K562 (cell line): ENCODE results near the gene FXYD3. TPM values are rescaled to one million over a fixed set of nuclear protein-coding genes. Genes with fewer than 3 reads are reported as not detected.

Source experiments
- CBFB ChIP-seq: sonication (generic); formaldehyde crosslinking; IDR thresholded peaks from 2 replicates; pipeline ENCODE4 v1.4.0; 2020; ENCODE audit warnings: mild to moderate bottlenecking, missing genetic modification reagents
- CREB3L1 ChIP-seq: fragments of 450-650 bp; IDR thresholded peaks from 2 replicates; pipeline ENCODE4 v1.6.1; 2014; ENCODE audit warnings: low read depth, mild to moderate bottlenecking, moderate library complexity, borderline replicate concordance
- CTBP1 ChIP-seq: fragments of 450-650 bp; IDR thresholded peaks from 2 replicates; pipeline ENCODE4 v1.6.1; 2016; ENCODE audit warnings: borderline replicate concordance
- DMBX1 ChIP-seq: fragments of 250-450 bp; sonication (Bioruptor Pico); IDR thresholded peaks from 2 replicates; pipeline ENCODE4 v1.8.0; 2022; ENCODE audit warnings: inconsistent platforms, mild to moderate bottlenecking, moderate library complexity, borderline replicate concordance
- E2F4 ChIP-seq: sonication (generic); formaldehyde crosslinking; IDR thresholded peaks from 2 replicates; pipeline ENCODE4 v1.8.0; 2022; ENCODE audit warnings: mild to moderate bottlenecking, low read depth, missing genetic modification reagents
- EWSR1 ChIP-seq: fragments of 450-650 bp; IDR thresholded peaks from 2 replicates; pipeline ENCODE4 v1.6.1; 2018; ENCODE audit warnings: borderline replicate concordance, mild to moderate bottlenecking, low read depth, moderate library complexity; ENCODE audit not compliant: partially characterized antibody
- FOXK1 ChIP-seq: sonication (generic); formaldehyde crosslinking; IDR thresholded peaks from 2 replicates; pipeline ENCODE4 v1.8.0; 2022; ENCODE audit warnings: missing genetic modification reagents, mild to moderate bottlenecking, borderline replicate concordance
- GATAD2A ChIP-seq: fragments of 450-650 bp; IDR thresholded peaks from 2 replicates; pipeline ENCODE4 v1.6.1; 2017
- MAFG ChIP-seq: fragments of 450-650 bp; conservative IDR thresholded peaks from 2 replicates; pipeline ENCODE4 v1.6.1; 2016; ENCODE audit warnings: missing genetic modification characterization, missing compliant biosample characterization
- MEF2A ChIP-seq: IDR thresholded peaks from 2 replicates; pipeline ENCODE4 v1.6.1; 2011; ENCODE audit warnings: low read depth, mild to moderate bottlenecking, low read length, moderate library complexity; ENCODE audit not compliant: control insufficient read depth
- NCOA6 ChIP-seq: fragments of 450-650 bp; IDR thresholded peaks from 2 replicates; pipeline ENCODE4 v1.6.1; 2017; ENCODE audit warnings: mild to moderate bottlenecking
- PPARD ChIP-seq: fragments of 250-450 bp; sonication (Bioruptor Pico); IDR thresholded peaks from 2 replicates; pipeline ENCODE4 v1.8.0; 2022; ENCODE audit warnings: inconsistent platforms, mild to moderate bottlenecking, moderate library complexity
- RBM39 ChIP-seq: fragments of 200-400 bp; formaldehyde crosslinking; optimal IDR thresholded peaks from 2 replicates; pipeline ENCODE3; 2018; ENCODE audit warnings: low read depth, low read length
- RFX5 ChIP-seq: IDR thresholded peaks from 2 replicates; pipeline ENCODE4 v1.6.1; 2011; ENCODE audit warnings: low read depth, mild to moderate bottlenecking, improper control_type of control experiment, low read length
- SIRT6 ChIP-seq: IDR thresholded peaks from one replicate; pipeline ENCODE4 v1.6.1; 2012; ENCODE audit warnings: low read depth, mild to moderate bottlenecking, control low read depth, inconsistent platforms, low read length, moderate library complexity
- SMAD1 ChIP-seq: fragments of 150-350 bp; IDR thresholded peaks from 2 replicates; pipeline ENCODE4 v1.6.1; 2014; ENCODE audit warnings: low read length, low read depth; ENCODE audit not compliant: partially characterized antibody
- SMARCA5 ChIP-seq: fragments of 450-650 bp; IDR thresholded peaks from 2 replicates; pipeline ENCODE4 v1.6.1; 2016
- STAT5B ChIP-seq: fragments of 250-450 bp; sonication (Bioruptor Pico); IDR thresholded peaks from 2 replicates; pipeline ENCODE4 v1.8.0; 2021; ENCODE audit warnings: mild to moderate bottlenecking, inconsistent platforms
- TCF7 ChIP-seq: sonication (generic); IDR thresholded peaks from 2 replicates; pipeline ENCODE4 v1.6.1; 2016; ENCODE audit warnings: antibody characterized with exemption, borderline replicate concordance
- USF1 ChIP-seq: sonication (generic); formaldehyde crosslinking; IDR thresholded peaks from 2 replicates; pipeline ENCODE4 v1.9.0; 2022; ENCODE audit warnings: mild to moderate bottlenecking, missing genetic modification reagents
- ZBTB17 ChIP-seq: fragments of 450-650 bp; formaldehyde crosslinking; IDR thresholded peaks from 2 replicates; pipeline ENCODE4 v1.4.0; 2020; ENCODE audit warnings: mild to moderate bottlenecking
- ZKSCAN8 ChIP-seq: fragments of 200-800 bp; sonication (Bioruptor generic); IDR thresholded peaks from 2 replicates; pipeline ENCODE4 v1.6.1; 2016; ENCODE audit warnings: missing genetic modification characterization, missing compliant biosample characterization
- ZNF174 ChIP-seq: fragments of 250-450 bp; sonication (Bioruptor Pico); IDR thresholded peaks from 2 replicates; pipeline ENCODE4 v1.4.0; 2020; ENCODE audit warnings: mild to moderate bottlenecking
- ZNF175 ChIP-seq: fragments of 200-800 bp; sonication (Bioruptor generic); IDR thresholded peaks from 2 replicates; pipeline ENCODE4 v1.6.1; 2016; ENCODE audit warnings: low read depth, mild to moderate bottlenecking, missing genetic modification characterization, missing compliant biosample characterization
- ZNF212 ChIP-seq: fragments of 450-650 bp; formaldehyde crosslinking; IDR thresholded peaks from 2 replicates; pipeline ENCODE4 v1.4.0; 2020; ENCODE audit warnings: mild to moderate bottlenecking
- ZNF311 ChIP-seq: fragments of 250-450 bp; sonication (Bioruptor Pico); IDR thresholded peaks from 2 replicates; pipeline ENCODE4 v1.4.0; 2020; ENCODE audit warnings: mild to moderate bottlenecking, moderate library complexity
- ZNF57 ChIP-seq: fragments of 450-650 bp; formaldehyde crosslinking; IDR thresholded peaks from 2 replicates; pipeline ENCODE4 v1.4.0; 2020; ENCODE audit warnings: mild to moderate bottlenecking, moderate library complexity
- polyA plus RNA-seq, 8 experiments: library from polyadenylated mRNA; depleted of rRNA in 4 of 8; stranded (reverse) in 5 of 8; unstranded in 3 of 8; fragments of >200 nt; fragmentation: Nextera tagmentation in 2 of 8; fragmentation: Illumina TruSeq in 1 of 8; extraction: Ambion mirVana in 2 of 8; extraction: Trizol in 1 of 8; gene quantifications; 2 replicates each; pipeline versions ENCODE4 v1.2.1 to v1.2.3, GENCODE V29; 2011 to 2014; ENCODE audit warnings: inconsistent platforms in 1 of 8, missing spikeins in 1 of 8
- total RNA-seq, 7 experiments: library from RNA; depleted of rRNA in 6 of 7; stranded (reverse); fragments of >200 nt in 6 of 7; fragmentation: Illumina TruSeq in 2 of 7; extraction: Trizol in 2 of 7; gene quantifications; 2 replicates each; pipeline versions ENCODE4 v1.2.1 to v1.2.3, GENCODE V29; 2011 to 2021; ENCODE audit warnings: low replicate concordance in 1 of 7

The FXYD3 gene
- total and polyA plus RNA-seq, 9 of the 15 experiments (the other 6 are each of a cell fraction or from before 2014, with no cell fraction given) = 0.24 TPM; not detected in 8

GRCh38 chr19:35165200-35166058 is 49.8 kb downstream of the FXYD3 start (continued):
- TF ChIP-seq USF1 (CRISPR knock-in tag) = no peak
- no peak for TF ChIP-seq TCF7
- TF ChIP-seq CBFB (CRISPR knock-in tag) = no peak
- TF ChIP-seq CREB3L1 = no peak
- no peak for TF ChIP-seq E2F4 (CRISPR knock-in tag)
- peak; percentile 69 for TF ChIP-seq ZBTB17
- no peak for TF ChIP-seq RBM39
- TF ChIP-seq PPARD (CRISPR knock-in tag) = peak; percentile 68; the same call in 1 of the 2 replicates
- TF ChIP-seq ZNF212 (CRISPR knock-in tag) = no peak
- peak; percentile 99 for TF ChIP-seq DMBX1
- TF ChIP-seq SMAD1 = no peak
- TF ChIP-seq ZNF57 (CRISPR knock-in tag) = 0 out of 2 replicates have a peak, but pooled peaks have one; percentile 10
- no peak for TF ChIP-seq RFX5
- TF ChIP-seq NCOA6 = no peak
- no peak for TF ChIP-seq MAFG (tag)
- no peak for TF ChIP-seq MEF2A
- TF ChIP-seq CTBP1 = peak; percentile 30; the same call in 1 of the 2 replicates
- peak; percentile 44; the same call in 1 of the 2 replicates for TF ChIP-seq STAT5B (CRISPR knock-in tag)
- TF ChIP-seq ZNF311 (CRISPR knock-in tag) = peak; percentile 96
- no peak for TF ChIP-seq SIRT6
- peak; percentile 94 for TF ChIP-seq SMARCA5
- peak; percentile 56; the same call in 1 of the 2 replicates for TF ChIP-seq ZNF174
- TF ChIP-seq GATAD2A = peak; percentile 54; the same call in 1 of the 2 replicates
- no peak for TF ChIP-seq EWSR1
- no peak for TF ChIP-seq FOXK1
- 0 out of 2 replicates have a peak, but pooled peaks have one; percentile 47 for TF ChIP-seq ZNF175 (CRISPR knock-in tag)
- peak; percentile 84 for TF ChIP-seq ZKSCAN8 (CRISPR knock-in tag)
